ENCODE data around the gene ZBTB46.
A peak's percentile ranks its signal among the peaks of the same experiment; 100 is the strongest.

The ZBTB46 gene

GRCh38 chr20:63831646-63831992 is 555 bp upstream of the ZBTB46 start:
- in situ Hi-C loops (cut with HindIII; ENCODE audit: low sequenced_read_pairs) = no loop called here
- no peak for TF ChIP-seq CTCF (IDR thresholded peaks at IDR 0.05; ENCODE audit: low read depth, low read length)
- DNase-seq (ENCODE audit: low read depth, low spot score) = no peak
- H3K4me3 ChIP-seq (ENCODE audit: low read depth, low read length) = peak overlapping the region; percentile 18

- peak overlapping the region; percentile 49 for H3K4me3 ChIP-seq (ENCODE audit: low read depth, low read length)
- TF ChIP-seq CTCF (IDR thresholded peaks at IDR 0.05; ENCODE audit: low read depth, low read length) = no peak
- no peak for DNase-seq (ENCODE audit: low read depth, low spot score)
- in situ Hi-C loops (cut with HindIII; ENCODE audit: low sequenced_read_pairs) = no loop called here
These were observed 874 bp downstream of the ZBTB46 start for GRCh38 chr20:63829945-63830835.

GRCh38 chr20:63829603-63829944 is 1.5 kb downstream of the ZBTB46 start:
- DNase-seq (ENCODE audit: low read depth, low spot score) = no peak
- H3K4me3 ChIP-seq (ENCODE audit: low read depth, low read length) = peak overlapping the region; percentile 49
- in situ Hi-C loops (cut with HindIII; ENCODE audit: low sequenced_read_pairs) = no loop called here
- no peak for TF ChIP-seq CTCF (IDR thresholded peaks at IDR 0.05; ENCODE audit: low read depth, low read length)

GRCh38 chr20:63828951-63829350 is 2.1 kb downstream of the ZBTB46 start:
- no peak for DNase-seq (ENCODE audit: low read depth, low spot score)
- TF ChIP-seq CTCF (IDR thresholded peaks at IDR 0.05; ENCODE audit: low read depth, low read length) = no peak
- H3K4me3 ChIP-seq (ENCODE audit: low read depth, low read length) = peak overlapping the region; percentile 49
- in situ Hi-C loops (cut with HindIII; ENCODE audit: low sequenced_read_pairs) = no loop called here

- TF ChIP-seq CTCF (IDR thresholded peaks at IDR 0.05; ENCODE audit: low read depth, low read length) = no peak
- DNase-seq (ENCODE audit: low read depth, low spot score) = no peak
- in situ Hi-C loops (cut with HindIII; ENCODE audit: low sequenced_read_pairs) = no loop called here
- H3K4me3 ChIP-seq (ENCODE audit: low read depth, low read length) = peak overlapping the region; percentile 49
These were observed 2.5 kb downstream of the ZBTB46 start for GRCh38 chr20:63828545-63828944.

GRCh38 chr20:63828124-63828523 is 2.9 kb downstream of the ZBTB46 start:
- TF ChIP-seq CTCF (IDR thresholded peaks at IDR 0.05; ENCODE audit: low read depth, low read length) = no peak
- in situ Hi-C loops (cut with HindIII; ENCODE audit: low sequenced_read_pairs) = no loop called here
- DNase-seq (ENCODE audit: low read depth, low spot score) = no peak
- peak overlapping the region; percentile 49 for H3K4me3 ChIP-seq (ENCODE audit: low read depth, low read length)
